HepG2 (cell line): ENCODE results near the gene TNXB. TPM values are rescaled to one million over a fixed set of nuclear protein-coding genes. Genes with fewer than 3 reads are reported as not detected.

Experiments used
- BHLHE40 ChIP-seq: IDR thresholded peaks from 2 replicates; pipeline ENCODE4 v1.6.1; 2011; ENCODE audit warnings: low read length, improper control_type of control experiment
- BRD4 ChIP-seq: sonication (generic); formaldehyde crosslinking; IDR thresholded peaks from 2 replicates; pipeline ENCODE4 v1.4.0; 2020; ENCODE audit warnings: missing genetic modification reagents
- CC2D1A ChIP-seq: sonication (generic); formaldehyde crosslinking; IDR thresholded peaks from 2 replicates; pipeline ENCODE4 v1.8.1; 2023; ENCODE audit warnings: mild to moderate bottlenecking, missing genetic modification reagents
- GPBP1L1 ChIP-seq: sonication (generic); formaldehyde crosslinking; IDR thresholded peaks from 2 replicates; pipeline ENCODE4 v1.5.0; 2020; ENCODE audit warnings: mild to moderate bottlenecking, missing genetic modification reagents
- HMGA1 ChIP-seq: sonication (generic); formaldehyde crosslinking; conservative IDR thresholded peaks from 2 replicates; pipeline ENCODE4 v1.4.0; 2020; ENCODE audit warnings: missing genetic modification reagents
- MATR3 ChIP-seq: sonication (generic); formaldehyde crosslinking; IDR thresholded peaks from 2 replicates; pipeline ENCODE4 v1.4.0; 2020; ENCODE audit warnings: missing genetic modification reagents
- MTA3 ChIP-seq: sonication (generic); formaldehyde crosslinking; IDR thresholded peaks from 2 replicates; pipeline ENCODE4 v1.4.0; 2020; ENCODE audit warnings: missing genetic modification reagents
- NBN ChIP-seq: fragments of 450-650 bp; conservative IDR thresholded peaks from 2 replicates; pipeline ENCODE4 v1.6.1; 2017
- NCOA2 ChIP-seq: sonication (generic); formaldehyde crosslinking; IDR thresholded peaks from 2 replicates; pipeline ENCODE4 v1.8.0; 2022; ENCODE audit warnings: inconsistent platforms
- NFE2 ChIP-seq: sonication (generic); formaldehyde crosslinking; IDR thresholded peaks from 2 replicates; pipeline ENCODE4 v1.4.0; 2020; ENCODE audit warnings: missing genetic modification reagents
- PBX3 ChIP-seq: sonication (generic); formaldehyde crosslinking; IDR thresholded peaks from 2 replicates; pipeline ENCODE4 v1.8.1; 2023; ENCODE audit warnings: missing genetic modification reagents, inconsistent platforms, borderline replicate concordance
- POLR2AphosphoS2 ChIP-seq: IDR thresholded peaks from 2 replicates; pipeline ENCODE4 v1.6.1; 2011; ENCODE audit warnings: low read depth, low read length, improper control_type of control experiment
- SMARCE1 ChIP-seq: fragments of 450-650 bp; IDR thresholded peaks from 2 replicates; pipeline ENCODE4 v1.6.1; 2017; ENCODE audit warnings: borderline replicate concordance
- ZFP90 ChIP-seq: sonication (generic); formaldehyde crosslinking; IDR thresholded peaks from 2 replicates; pipeline ENCODE4 v1.8.0; 2022; ENCODE audit warnings: missing genetic modification reagents, mild to moderate bottlenecking, inconsistent platforms, borderline replicate concordance
- ZNF232 ChIP-seq: sonication (generic); formaldehyde crosslinking; IDR thresholded peaks from 2 replicates; pipeline ENCODE4 v1.4.0; 2020; ENCODE audit warnings: missing genetic modification reagents, borderline replicate concordance
- ZNF274 ChIP-seq: sonication (generic); formaldehyde crosslinking; IDR thresholded peaks from 2 replicates; pipeline ENCODE4 v1.5.1; 2020; ENCODE audit warnings: mild to moderate bottlenecking, missing genetic modification reagents
- ZNF616 ChIP-seq: sonication (generic); formaldehyde crosslinking; IDR thresholded peaks from 2 replicates; pipeline ENCODE4 v1.5.0; 2020; ENCODE audit warnings: low read depth, mild to moderate bottlenecking, missing genetic modification reagents
- ZNF816 ChIP-seq: sonication (generic); formaldehyde crosslinking; IDR thresholded peaks from 2 replicates; pipeline ENCODE4 v1.8.0; 2022; ENCODE audit warnings: missing genetic modification reagents, mild to moderate bottlenecking, borderline replicate concordance
- ZSCAN31 ChIP-seq: sonication (generic); formaldehyde crosslinking; IDR thresholded peaks from 2 replicates; pipeline ENCODE4 v1.5.0; 2020; ENCODE audit warnings: low read depth, mild to moderate bottlenecking, missing genetic modification reagents
- polyA plus RNA-seq, 8 experiments: library from polyadenylated mRNA; depleted of rRNA in 3 of 8; stranded (reverse) in 7 of 8; unstranded in 1 of 8; fragments of >200 nt; fragmentation: Illumina TruSeq in 4 of 8; extraction: Trizol in 4 of 8; gene quantifications; 2 replicates each; pipeline versions ENCODE4 v1.2.1 to v1.2.3, GENCODE V29; 2011 to 2016; ENCODE audit warnings: low read depth in 4 of 8, missing spikeins in 1 of 8, mixed read lengths in 1 of 8; ENCODE audit not compliant: insufficient read depth in 1 of 8
- total RNA-seq, 5 experiments: library from RNA; depleted of rRNA; stranded (reverse); fragments of >200 nt; fragmentation: Illumina TruSeq; extraction: Trizol; gene quantifications; 2 replicates each; pipeline ENCODE4 v1.2.3, GENCODE V29; 2016; ENCODE audit warnings: low read depth in 1 of 5
- TF ChIP-seq, protein P1 (sequence below): sonication (generic); formaldehyde crosslinking; IDR thresholded peaks from 2 replicates; pipeline ENCODE4 v1.4.0; 2020; ENCODE audit warnings: missing genetic modification reagents, borderline replicate concordance
- TF ChIP-seq, protein P2 (sequence below): sonication (generic); formaldehyde crosslinking; IDR thresholded peaks from 2 replicates; pipeline ENCODE4 v1.4.0; 2020; ENCODE audit warnings: mild to moderate bottlenecking, missing genetic modification reagents
- TF ChIP-seq, protein P3 (sequence below): sonication (generic); formaldehyde crosslinking; IDR thresholded peaks from 2 replicates; pipeline ENCODE4 v1.8.0; 2022; ENCODE audit warnings: missing genetic modification reagents, mild to moderate bottlenecking, moderate library complexity, borderline replicate concordance

TNXB gene
- total and polyA plus RNA-seq, 2 of the 13 experiments (the other 11 are each of a cell fraction or from before 2014, with no cell fraction given) = 1.6 to 2.7 TPM

DNA sequence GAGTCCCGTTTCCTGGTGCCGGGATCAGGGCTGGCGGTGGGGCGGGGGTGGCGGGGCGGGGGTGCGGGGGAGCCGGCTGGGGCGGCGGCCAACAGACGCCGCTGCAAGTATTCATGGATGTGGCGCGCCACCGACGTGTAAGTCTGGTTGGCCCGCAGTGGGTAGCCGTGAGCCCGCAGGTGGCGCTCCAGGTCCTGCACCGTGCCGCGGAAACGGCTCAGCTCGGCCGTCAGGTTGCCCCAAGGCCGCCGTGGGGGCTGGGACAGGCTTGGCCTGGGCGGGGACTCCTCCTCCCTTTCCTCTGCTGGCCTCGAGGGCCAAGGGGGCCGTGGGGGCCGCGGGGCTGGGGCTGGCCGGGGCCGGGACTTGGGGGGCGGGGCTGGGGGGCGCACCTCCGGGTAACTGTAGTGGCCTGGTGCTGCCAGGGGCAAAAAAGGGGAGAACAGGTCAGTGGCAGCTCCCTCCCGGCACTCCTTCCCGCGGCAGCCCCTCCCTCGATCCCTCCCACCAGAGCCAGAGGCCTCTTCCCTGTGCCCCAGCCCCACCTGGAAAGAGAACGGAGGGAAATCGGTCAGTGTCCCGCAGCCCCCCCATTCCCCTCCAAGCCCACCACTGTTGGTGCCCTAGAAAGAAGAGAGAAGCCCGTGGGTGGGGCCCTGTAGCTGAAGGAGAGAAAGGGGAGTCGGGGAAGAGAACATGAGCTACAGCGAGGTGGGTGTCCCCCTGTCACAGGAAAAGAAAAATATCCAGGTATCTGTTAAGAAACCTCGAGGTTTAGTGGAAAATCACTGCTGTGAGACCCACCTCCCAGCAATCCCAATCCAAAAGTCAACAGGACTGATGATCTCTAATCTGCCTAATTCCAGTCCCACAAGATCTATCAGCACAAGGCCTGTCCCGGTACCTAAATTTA is 21.3 kb downstream of the TNXB start (continued):
- TF ChIP-seq, protein P1, sequence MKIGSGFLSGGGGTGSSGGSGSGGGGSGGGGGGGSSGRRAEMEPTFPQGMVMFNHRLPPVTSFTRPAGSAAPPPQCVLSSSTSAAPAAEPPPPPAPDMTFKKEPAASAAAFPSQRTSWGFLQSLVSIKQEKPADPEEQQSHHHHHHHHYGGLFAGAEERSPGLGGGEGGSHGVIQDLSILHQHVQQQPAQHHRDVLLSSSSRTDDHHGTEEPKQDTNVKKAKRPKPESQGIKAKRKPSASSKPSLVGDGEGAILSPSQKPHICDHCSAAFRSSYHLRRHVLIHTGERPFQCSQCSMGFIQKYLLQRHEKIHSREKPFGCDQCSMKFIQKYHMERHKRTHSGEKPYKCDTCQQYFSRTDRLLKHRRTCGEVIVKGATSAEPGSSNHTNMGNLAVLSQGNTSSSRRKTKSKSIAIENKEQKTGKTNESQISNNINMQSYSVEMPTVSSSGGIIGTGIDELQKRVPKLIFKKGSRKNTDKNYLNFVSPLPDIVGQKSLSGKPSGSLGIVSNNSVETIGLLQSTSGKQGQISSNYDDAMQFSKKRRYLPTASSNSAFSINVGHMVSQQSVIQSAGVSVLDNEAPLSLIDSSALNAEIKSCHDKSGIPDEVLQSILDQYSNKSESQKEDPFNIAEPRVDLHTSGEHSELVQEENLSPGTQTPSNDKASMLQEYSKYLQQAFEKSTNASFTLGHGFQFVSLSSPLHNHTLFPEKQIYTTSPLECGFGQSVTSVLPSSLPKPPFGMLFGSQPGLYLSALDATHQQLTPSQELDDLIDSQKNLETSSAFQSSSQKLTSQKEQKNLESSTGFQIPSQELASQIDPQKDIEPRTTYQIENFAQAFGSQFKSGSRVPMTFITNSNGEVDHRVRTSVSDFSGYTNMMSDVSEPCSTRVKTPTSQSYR = peak; percentile 91
- TF ChIP-seq ZNF616 (CRISPR knock-in tag) (no peak), HMGA1 (CRISPR knock-in tag) (no peak), ZNF232 (CRISPR knock-in tag) (no peak), CC2D1A (CRISPR knock-in tag) (no peak), POLR2AphosphoS2 (no peak), PBX3 (CRISPR knock-in tag) (no peak), ZNF274 (CRISPR knock-in tag) (no peak), ZNF816 (CRISPR knock-in tag) (no peak), NCOA2 (peak; percentile 39; the same call in 1 of the 2 replicates), NFE2 (CRISPR knock-in tag) (no peak), MTA3 (no peak), BHLHE40 (no peak), SMARCE1 (no peak), ZSCAN31 (CRISPR knock-in tag) (no peak), NBN (no peak), ZFP90 (peak; percentile 64; the same call in 1 of the 2 replicates), GPBP1L1 (CRISPR knock-in tag) (no peak), MATR3 (CRISPR knock-in tag) (no peak), BRD4 (CRISPR knock-in tag) (0 out of 2 replicates have a peak, but pooled peaks have one; percentile 33)
- TF ChIP-seq, protein P2, sequence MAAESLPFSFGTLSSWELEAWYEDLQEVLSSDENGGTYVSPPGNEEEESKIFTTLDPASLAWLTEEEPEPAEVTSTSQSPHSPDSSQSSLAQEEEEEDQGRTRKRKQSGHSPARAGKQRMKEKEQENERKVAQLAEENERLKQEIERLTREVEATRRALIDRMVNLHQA = no peak
- TF ChIP-seq, protein P3, sequence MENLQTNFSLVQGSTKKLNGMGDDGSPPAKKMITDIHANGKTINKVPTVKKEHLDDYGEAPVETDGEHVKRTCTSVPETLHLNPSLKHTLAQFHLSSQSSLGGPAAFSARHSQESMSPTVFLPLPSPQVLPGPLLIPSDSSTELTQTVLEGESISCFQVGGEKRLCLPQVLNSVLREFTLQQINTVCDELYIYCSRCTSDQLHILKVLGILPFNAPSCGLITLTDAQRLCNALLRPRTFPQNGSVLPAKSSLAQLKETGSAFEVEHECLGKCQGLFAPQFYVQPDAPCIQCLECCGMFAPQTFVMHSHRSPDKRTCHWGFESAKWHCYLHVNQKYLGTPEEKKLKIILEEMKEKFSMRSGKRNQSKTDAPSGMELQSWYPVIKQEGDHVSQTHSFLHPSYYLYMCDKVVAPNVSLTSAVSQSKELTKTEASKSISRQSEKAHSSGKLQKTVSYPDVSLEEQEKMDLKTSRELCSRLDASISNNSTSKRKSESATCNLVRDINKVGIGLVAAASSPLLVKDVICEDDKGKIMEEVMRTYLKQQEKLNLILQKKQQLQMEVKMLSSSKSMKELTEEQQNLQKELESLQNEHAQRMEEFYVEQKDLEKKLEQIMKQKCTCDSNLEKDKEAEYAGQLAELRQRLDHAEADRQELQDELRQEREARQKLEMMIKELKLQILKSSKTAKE (CRISPR knock-in tag) = no peak
